Measurements from ENCODE around the gene HMMR.
"Not testable (repeated sequence)": the region's sequence is repeated elsewhere in the genome, so short reads cannot be mapped to it uniquely, and the experiment has no call there.

HMMR gene, protein sequence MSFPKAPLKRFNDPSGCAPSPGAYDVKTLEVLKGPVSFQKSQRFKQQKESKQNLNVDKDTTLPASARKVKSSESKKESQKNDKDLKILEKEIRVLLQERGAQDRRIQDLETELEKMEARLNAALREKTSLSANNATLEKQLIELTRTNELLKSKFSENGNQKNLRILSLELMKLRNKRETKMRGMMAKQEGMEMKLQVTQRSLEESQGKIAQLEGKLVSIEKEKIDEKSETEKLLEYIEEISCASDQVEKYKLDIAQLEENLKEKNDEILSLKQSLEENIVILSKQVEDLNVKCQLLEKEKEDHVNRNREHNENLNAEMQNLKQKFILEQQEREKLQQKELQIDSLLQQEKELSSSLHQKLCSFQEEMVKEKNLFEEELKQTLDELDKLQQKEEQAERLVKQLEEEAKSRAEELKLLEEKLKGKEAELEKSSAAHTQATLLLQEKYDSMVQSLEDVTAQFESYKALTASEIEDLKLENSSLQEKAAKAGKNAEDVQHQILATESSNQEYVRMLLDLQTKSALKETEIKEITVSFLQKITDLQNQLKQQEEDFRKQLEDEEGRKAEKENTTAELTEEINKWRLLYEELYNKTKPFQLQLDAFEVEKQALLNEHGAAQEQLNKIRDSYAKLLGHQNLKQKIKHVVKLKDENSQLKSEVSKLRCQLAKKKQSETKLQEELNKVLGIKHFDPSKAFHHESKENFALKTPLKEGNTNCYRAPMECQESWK

DNA sequence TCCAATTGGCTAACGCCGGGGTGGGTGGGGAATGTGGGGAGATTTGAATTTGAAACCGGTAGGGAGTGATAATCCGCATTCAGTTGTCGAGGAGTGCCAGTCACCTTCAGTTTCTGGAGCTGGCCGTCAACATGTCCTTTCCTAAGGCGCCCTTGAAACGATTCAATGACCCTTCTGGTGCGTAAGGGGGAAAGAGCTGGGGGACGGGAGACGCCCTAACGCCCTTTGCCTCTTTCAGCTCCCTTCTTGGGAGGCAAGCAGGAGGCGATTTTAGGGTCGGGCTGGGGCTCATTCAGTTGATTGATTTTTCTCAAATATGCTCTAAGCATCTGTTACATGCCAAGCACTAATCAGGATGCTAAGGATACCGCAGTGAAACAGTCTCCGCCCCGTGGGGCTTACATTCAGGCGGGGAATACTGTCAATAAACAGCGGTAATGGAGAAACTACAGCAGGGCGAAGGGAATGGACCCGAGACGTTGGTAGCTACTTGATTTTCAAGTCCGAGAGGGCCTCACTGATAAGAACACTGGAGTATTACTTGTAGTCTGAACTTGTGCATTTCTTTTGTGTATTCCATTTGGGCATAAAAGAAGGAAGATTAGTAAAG, at the start of gene HMMR:
Gene HMMR (plus strand): TSS at position 71 of the 610 bp plus-strand sequence. CDS start 61 bp downstream, at position 132.
- DNase-seq = peak; percentile 75
- TF ChIP-seq, protein P1, sequence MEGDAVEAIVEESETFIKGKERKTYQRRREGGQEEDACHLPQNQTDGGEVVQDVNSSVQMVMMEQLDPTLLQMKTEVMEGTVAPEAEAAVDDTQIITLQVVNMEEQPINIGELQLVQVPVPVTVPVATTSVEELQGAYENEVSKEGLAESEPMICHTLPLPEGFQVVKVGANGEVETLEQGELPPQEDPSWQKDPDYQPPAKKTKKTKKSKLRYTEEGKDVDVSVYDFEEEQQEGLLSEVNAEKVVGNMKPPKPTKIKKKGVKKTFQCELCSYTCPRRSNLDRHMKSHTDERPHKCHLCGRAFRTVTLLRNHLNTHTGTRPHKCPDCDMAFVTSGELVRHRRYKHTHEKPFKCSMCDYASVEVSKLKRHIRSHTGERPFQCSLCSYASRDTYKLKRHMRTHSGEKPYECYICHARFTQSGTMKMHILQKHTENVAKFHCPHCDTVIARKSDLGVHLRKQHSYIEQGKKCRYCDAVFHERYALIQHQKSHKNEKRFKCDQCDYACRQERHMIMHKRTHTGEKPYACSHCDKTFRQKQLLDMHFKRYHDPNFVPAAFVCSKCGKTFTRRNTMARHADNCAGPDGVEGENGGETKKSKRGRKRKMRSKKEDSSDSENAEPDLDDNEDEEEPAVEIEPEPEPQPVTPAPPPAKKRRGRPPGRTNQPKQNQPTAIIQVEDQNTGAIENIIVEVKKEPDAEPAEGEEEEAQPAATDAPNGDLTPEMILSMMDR (IDR thresholded peaks at IDR 0.05; ENCODE audit: low read depth, low read length) = no peak
- peak within 1 kb of the TSS; percentile 96 for H3K4me3 ChIP-seq (ENCODE audit: low read depth, low read length)
- H3K27ac ChIP-seq = peak within 1 kb of the TSS; percentile 99
- no peaks in the 10 kb centered on the region for H3K9me3 ChIP-seq (ENCODE audit: severe bottlenecking)
- H3K27me3 ChIP-seq (ENCODE audit: insufficient read depth, low read depth, severe bottlenecking) = no peaks in the 10 kb centered on the region
- H3K36me3 ChIP-seq = peaks cover 14% of the 10 kb centered on the region

DNA sequence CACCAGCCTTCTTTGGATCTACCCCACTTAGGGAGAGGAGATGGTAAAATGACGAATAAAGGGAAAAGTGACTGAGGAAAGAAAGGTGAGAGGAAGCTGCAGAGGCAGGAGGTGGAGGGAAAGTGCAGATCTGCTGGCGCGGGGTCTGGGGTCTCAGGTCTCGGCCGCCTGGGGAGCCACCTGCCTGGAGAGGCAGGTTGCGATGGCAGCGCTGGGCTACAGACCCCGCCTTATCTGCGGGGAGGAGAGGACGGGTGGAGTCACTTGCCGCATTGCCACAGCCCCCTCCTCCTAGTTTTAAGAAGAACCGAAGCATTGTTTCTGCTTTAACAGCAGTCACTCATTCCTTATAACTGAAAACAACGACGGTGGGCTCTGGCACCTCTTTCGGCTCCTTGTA, 44.8 kb upstream of the HMMR start:
- not testable (repeated sequence) for H3K9me3 ChIP-seq (ENCODE audit: severe bottlenecking); H3K4me3 ChIP-seq (ENCODE audit: low read depth, low read length); DNase-seq; H3K27ac ChIP-seq; H3K36me3 ChIP-seq
- peaks cover 34% of the 10 kb centered on the region for H3K27me3 ChIP-seq (ENCODE audit: insufficient read depth, low read depth, severe bottlenecking)

DNA sequence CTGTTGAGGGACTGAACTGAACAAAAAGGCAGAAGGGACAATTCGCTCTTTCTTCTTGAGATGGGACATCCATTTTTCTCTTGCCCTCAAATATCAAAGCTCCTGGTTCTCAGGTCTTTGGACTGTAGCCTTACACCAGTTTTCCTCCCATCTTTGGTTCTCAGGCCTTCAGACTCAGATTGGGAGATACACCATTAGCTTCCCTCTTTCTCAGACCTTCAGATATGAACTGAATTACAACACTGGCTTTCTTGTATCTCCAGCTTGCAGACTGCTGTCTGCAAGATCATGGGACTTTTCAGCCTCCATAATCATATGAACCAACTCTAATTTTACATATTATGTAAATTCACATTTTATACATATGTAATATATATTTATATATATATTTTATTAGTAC, 35.6 kb upstream of the HMMR start:
- TF ChIP-seq, protein P1 (IDR thresholded peaks at IDR 0.05; ENCODE audit: low read depth, low read length) = no peak
- H3K9me3 ChIP-seq (ENCODE audit: severe bottlenecking) = no peaks in the 10 kb centered on the region
- no peak for DNase-seq
- H3K4me3 ChIP-seq (ENCODE audit: low read depth, low read length) = no peak overlapping the region
- H3K27ac ChIP-seq = no peak overlapping the region
- H3K27me3 ChIP-seq (ENCODE audit: insufficient read depth, low read depth, severe bottlenecking) = no peaks in the 10 kb centered on the region
- H3K36me3 ChIP-seq = no peaks in the 10 kb centered on the region

DNA sequence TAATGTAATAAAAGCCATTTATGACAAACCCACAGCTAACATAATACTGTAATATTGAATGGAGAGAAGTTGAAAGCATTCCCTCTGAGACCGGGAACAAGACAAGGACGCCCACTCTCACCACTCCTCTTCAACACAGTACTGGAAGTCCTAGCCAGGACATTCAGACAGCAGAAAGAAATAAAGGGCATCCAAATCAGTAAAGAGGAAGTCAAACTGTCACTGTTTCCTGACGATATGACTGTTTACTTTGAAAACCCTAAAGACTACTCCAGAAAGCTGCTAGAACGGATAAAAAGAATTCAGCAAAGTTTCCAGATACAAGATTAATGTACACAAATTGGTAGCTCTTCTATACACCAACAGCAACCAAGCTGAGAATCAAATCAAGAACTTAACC, 34.3 kb upstream of the HMMR start:
- not testable (repeated sequence) for DNase-seq; H3K9me3 ChIP-seq (ENCODE audit: severe bottlenecking); H3K27ac ChIP-seq; H3K27me3 ChIP-seq (ENCODE audit: insufficient read depth, low read depth, severe bottlenecking); H3K36me3 ChIP-seq; H3K4me3 ChIP-seq (ENCODE audit: low read depth, low read length)

DNA sequence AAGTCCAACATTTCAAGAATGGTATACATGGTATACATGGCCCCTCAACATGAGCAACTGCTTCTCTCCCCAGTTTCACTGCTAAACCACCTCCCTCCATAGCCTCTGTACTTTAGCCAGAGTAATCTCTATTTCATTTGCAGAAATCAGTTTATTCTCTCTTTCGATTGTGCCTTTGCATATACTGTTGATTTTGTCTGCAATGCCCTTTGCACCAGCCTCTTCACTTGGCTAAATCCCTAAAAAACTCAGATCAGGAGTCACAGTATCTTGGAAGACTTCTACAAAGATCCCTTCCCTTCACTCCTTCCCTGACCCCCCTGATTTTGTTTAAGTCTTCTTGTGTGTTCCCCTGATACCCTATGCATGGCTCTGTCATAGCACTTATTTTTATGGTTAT, 27.9 kb upstream of the HMMR start:
- TF ChIP-seq, protein P1 (IDR thresholded peaks at IDR 0.05; ENCODE audit: low read depth, low read length) = no peak
- Histone ChIP-seq H3K27ac (no peak overlapping the region), H3K36me3 (no peaks in the 10 kb centered on the region), H3K9me3 (ENCODE audit: severe bottlenecking) (no peaks in the 10 kb centered on the region), H3K4me3 (ENCODE audit: low read depth, low read length) (no peak overlapping the region), H3K27me3 (ENCODE audit: insufficient read depth, low read depth, severe bottlenecking) (no peaks in the 10 kb centered on the region)
- no peak for DNase-seq

DNA sequence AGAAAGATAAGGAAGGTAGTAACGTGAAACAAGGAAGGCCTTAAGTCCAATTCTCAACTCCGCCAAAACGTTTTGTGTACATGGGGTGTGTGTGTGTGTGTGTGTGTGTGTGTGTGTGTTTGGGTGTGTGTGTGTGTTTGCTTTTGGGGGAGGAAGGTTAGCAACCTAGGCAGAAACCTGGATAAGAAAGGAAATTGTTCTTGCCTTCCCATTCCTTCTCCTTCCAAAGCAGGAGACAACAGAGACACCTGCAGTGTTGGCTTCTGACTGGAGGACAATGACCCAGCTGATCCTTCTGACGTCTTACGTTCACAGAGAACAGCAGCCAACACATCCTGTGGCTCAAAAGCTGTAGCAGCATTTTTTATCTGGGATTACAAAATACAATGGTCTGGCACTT, 27.2 kb upstream of the HMMR start:
- no peak overlapping the region for H3K4me3 ChIP-seq (ENCODE audit: low read depth, low read length)
- TF ChIP-seq, protein P1 (IDR thresholded peaks at IDR 0.05; ENCODE audit: low read depth, low read length) = no peak
- no peaks in the 10 kb centered on the region for H3K27me3 ChIP-seq (ENCODE audit: insufficient read depth, low read depth, severe bottlenecking)
- no peaks in the 10 kb centered on the region for H3K36me3 ChIP-seq
- no peaks in the 10 kb centered on the region for H3K9me3 ChIP-seq (ENCODE audit: severe bottlenecking)
- no peak overlapping the region for H3K27ac ChIP-seq
- no peak for DNase-seq
